ENCODE results near the gene CREB5. TPM values are rescaled to one million over a fixed set of nuclear protein-coding genes. Genes with fewer than 3 reads are reported as not detected.

Gene CREB5
- total RNA-seq, 2 experiments from 2014 or later = 0.19 to 0.22 TPM

GRCh38 chr7:28549998-28550397 is 137.7 kb downstream of the CREB5 start:
- DNase-seq = no peak
- CTCF ChIA-PET = no interaction called here
- no peaks in the 10 kb centered on the region for H3K36me3 ChIP-seq (ENCODE audit: insufficient read depth, low read length)
- no peak for TF ChIP-seq CTCF (IDR thresholded peaks at IDR 0.05)
- intact Hi-C loops (cut with DNase I, micrococcal nuclease) = no loop called here
- Mint-ChIP-seq H3K9me3 (peaks cover 7% of the 10 kb centered on the region), H3K4me1 (ENCODE audit: low read depth) (no peaks in the 10 kb centered on the region), H3K4me3 (no peak overlapping the region), H3K27ac (no peak overlapping the region), H3K27me3 (peaks cover 12% of the 10 kb centered on the region), H3K36me3 (ENCODE audit: low read depth) (no peaks in the 10 kb centered on the region)
- peaks cover 0 to 4% of the 10 kb centered on the region in 2 experiments for H3K27me3 ChIP-seq (ENCODE audit: control insufficient read depth in 1 of 2, insufficient read depth in 2 of 2, low read length in 2 of 2)
- no peak overlapping the region for H3K4me3 ChIP-seq (ENCODE audit: low read length)
- POLR2A ChIA-PET = no interaction called here
- no peak for ATAC-seq (ENCODE audit: poor library complexity)
- no peaks in the 10 kb centered on the region for H3K9me3 ChIP-seq (ENCODE audit: control insufficient read depth in 1 of 2, insufficient read depth in 1 of 2, low read length in 2 of 2)
- no peaks in the 10 kb centered on the region for H3K4me1 ChIP-seq (ENCODE audit: insufficient read depth, low read length)
- H3K27ac ChIP-seq (ENCODE audit: low read depth in 1 of 2, low read length in 2 of 2) = no peak overlapping the region

GRCh38 chr7:28550580-28551186 is 138.4 kb downstream of the CREB5 start:
- intact Hi-C loops (cut with DNase I, micrococcal nuclease) = no loop called here
- ChIA-PET CTCF (no interaction called here), POLR2A (no interaction called here)
- H3K9me3 ChIP-seq (ENCODE audit: control insufficient read depth in 1 of 2, insufficient read depth in 1 of 2, low read length in 2 of 2) = no peaks in the 10 kb centered on the region
- H3K4me3 ChIP-seq (ENCODE audit: low read length) = no peak overlapping the region
- peaks cover 0 to 4% of the 10 kb centered on the region in 2 experiments for H3K27me3 ChIP-seq (ENCODE audit: control insufficient read depth in 1 of 2, insufficient read depth in 2 of 2, low read length in 2 of 2)
- H3K4me1 Mint-ChIP-seq (ENCODE audit: low read depth) = no peaks in the 10 kb centered on the region
- H3K27me3 Mint-ChIP-seq = peaks cover 12% of the 10 kb centered on the region
- ATAC-seq (ENCODE audit: poor library complexity) = no peak
- no peak overlapping the region for H3K27ac Mint-ChIP-seq
- no peak overlapping the region for H3K4me3 Mint-ChIP-seq
- no peak for DNase-seq
- peaks cover 7% of the 10 kb centered on the region for H3K9me3 Mint-ChIP-seq
- TF ChIP-seq CTCF (IDR thresholded peaks at IDR 0.05) = no peak
- no peaks in the 10 kb centered on the region for H3K36me3 Mint-ChIP-seq (ENCODE audit: low read depth)
- no peaks in the 10 kb centered on the region for H3K36me3 ChIP-seq (ENCODE audit: insufficient read depth, low read length)
- H3K27ac ChIP-seq (ENCODE audit: low read depth in 1 of 2, low read length in 2 of 2) = no peak overlapping the region
- no peaks in the 10 kb centered on the region for H3K4me1 ChIP-seq (ENCODE audit: insufficient read depth, low read length)

GRCh38 chr7:28551331-28551730 is 139.0 kb downstream of the CREB5 start:
- POLR2A ChIA-PET = interaction anchor here (0.5 kb wide), 1 partner anchor 101 kb away, joined by 3 read pairs; no protein-coding TSS in a partner anchor
- H3K27me3 ChIP-seq (ENCODE audit: control insufficient read depth in 1 of 2, insufficient read depth in 2 of 2, low read length in 2 of 2) = peaks cover 0 to 4% of the 10 kb centered on the region in 2 experiments
- no peaks in the 10 kb centered on the region for H3K4me1 Mint-ChIP-seq (ENCODE audit: low read depth)
- no peak overlapping the region for H3K4me3 Mint-ChIP-seq
- ATAC-seq (ENCODE audit: poor library complexity) (no peak), DNase-seq (no peak)
- no peak overlapping the region for H3K4me3 ChIP-seq (ENCODE audit: low read length)
- no peaks in the 10 kb centered on the region for H3K4me1 ChIP-seq (ENCODE audit: insufficient read depth, low read length)
- no peak for TF ChIP-seq CTCF (IDR thresholded peaks at IDR 0.05)
- H3K36me3 ChIP-seq (ENCODE audit: insufficient read depth, low read length) = no peaks in the 10 kb centered on the region
- CTCF ChIA-PET = no interaction called here
- no peaks in the 10 kb centered on the region for H3K36me3 Mint-ChIP-seq (ENCODE audit: low read depth)
- H3K9me3 ChIP-seq (ENCODE audit: control insufficient read depth in 1 of 2, insufficient read depth in 1 of 2, low read length in 2 of 2) = no peaks in the 10 kb centered on the region
- intact Hi-C loops (cut with DNase I, micrococcal nuclease) = no loop called here
- H3K27ac ChIP-seq (ENCODE audit: low read depth in 1 of 2, low read length in 2 of 2) = no peak overlapping the region
- H3K27me3 Mint-ChIP-seq = peaks cover 12% of the 10 kb centered on the region
- peaks cover 7% of the 10 kb centered on the region for H3K9me3 Mint-ChIP-seq
- H3K27ac Mint-ChIP-seq = no peak overlapping the region
